ENCODE results near the gene AKNAD1.
A peak's percentile ranks its signal among the peaks of the same experiment; 100 is the strongest.

The AKNAD1 gene

GRCh38 chr1:108878678-108879077 is 21.8 kb upstream of the AKNAD1 start:
- peak overlapping the region; percentile 34; the same call in 1 of the 2 replicates for H3K4me3 ChIP-seq (ENCODE audit: low read length)
- peaks cover 6% of the 10 kb centered on the region; the same call in 1 of the 2 replicates for H3F3A ChIP-seq (ENCODE audit: control insufficient read depth, insufficient read depth)
- H3K27me3 ChIP-seq (ENCODE audit: control insufficient read depth, low read length): no peaks in the 10 kb centered on the region
- no peak overlapping the region for H3K27ac ChIP-seq (ENCODE audit: low read depth, low read length)
- H3K4me1 ChIP-seq (ENCODE audit: control insufficient read depth, low read length): peaks cover 18% of the 10 kb centered on the region
- H3K9me2 ChIP-seq (replicated peaks; ENCODE audit: control insufficient read depth, low read length): no peaks in the 10 kb centered on the region
- H3K79me2 ChIP-seq (ENCODE audit: control insufficient read depth, low read length): peaks cover 60% of the 10 kb centered on the region
- no peak for TF ChIP-seq EZH2phosphoT487 (IDR thresholded peaks at IDR 0.05; ENCODE audit: borderline replicate concordance, low read length)
- TF ChIP-seq, protein P1, sequence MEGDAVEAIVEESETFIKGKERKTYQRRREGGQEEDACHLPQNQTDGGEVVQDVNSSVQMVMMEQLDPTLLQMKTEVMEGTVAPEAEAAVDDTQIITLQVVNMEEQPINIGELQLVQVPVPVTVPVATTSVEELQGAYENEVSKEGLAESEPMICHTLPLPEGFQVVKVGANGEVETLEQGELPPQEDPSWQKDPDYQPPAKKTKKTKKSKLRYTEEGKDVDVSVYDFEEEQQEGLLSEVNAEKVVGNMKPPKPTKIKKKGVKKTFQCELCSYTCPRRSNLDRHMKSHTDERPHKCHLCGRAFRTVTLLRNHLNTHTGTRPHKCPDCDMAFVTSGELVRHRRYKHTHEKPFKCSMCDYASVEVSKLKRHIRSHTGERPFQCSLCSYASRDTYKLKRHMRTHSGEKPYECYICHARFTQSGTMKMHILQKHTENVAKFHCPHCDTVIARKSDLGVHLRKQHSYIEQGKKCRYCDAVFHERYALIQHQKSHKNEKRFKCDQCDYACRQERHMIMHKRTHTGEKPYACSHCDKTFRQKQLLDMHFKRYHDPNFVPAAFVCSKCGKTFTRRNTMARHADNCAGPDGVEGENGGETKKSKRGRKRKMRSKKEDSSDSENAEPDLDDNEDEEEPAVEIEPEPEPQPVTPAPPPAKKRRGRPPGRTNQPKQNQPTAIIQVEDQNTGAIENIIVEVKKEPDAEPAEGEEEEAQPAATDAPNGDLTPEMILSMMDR (IDR thresholded peaks at IDR 0.05; ENCODE audit: low read depth, low read length, poor library complexity, severe bottlenecking): no peak
- no peaks in the 10 kb centered on the region for H4K20me1 ChIP-seq (ENCODE audit: control insufficient read depth, insufficient read depth, low read depth, low read length)
- peak overlapping the region; percentile 96 for H3K4me2 ChIP-seq (ENCODE audit: low read length)
- H3K9me3 ChIP-seq (ENCODE audit: control insufficient read depth, insufficient read depth, low read length): no peaks in the 10 kb centered on the region
- H3K36me3 ChIP-seq (ENCODE audit: control insufficient read depth, low read length): no peaks in the 10 kb centered on the region

DNA sequence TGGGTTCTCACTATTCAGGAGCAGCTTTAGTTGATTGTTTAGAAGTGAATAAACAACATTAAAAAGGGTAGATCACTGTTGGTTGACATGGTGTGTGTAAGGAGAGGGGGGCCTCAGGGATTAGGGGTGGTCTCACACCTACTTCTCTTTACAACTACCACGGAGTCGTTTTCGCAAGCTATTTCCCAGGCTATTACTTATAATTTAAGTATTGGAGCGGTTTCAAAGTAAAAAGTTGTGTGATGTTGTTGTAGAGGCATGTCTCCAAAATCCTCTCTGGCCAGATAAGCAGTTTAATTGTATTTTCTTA is 21.2 kb upstream of the AKNAD1 start:
- no peaks in the 10 kb centered on the region for H3K27me3 ChIP-seq (ENCODE audit: control insufficient read depth, low read length)
- peak overlapping the region; percentile 96 for H3K4me2 ChIP-seq (ENCODE audit: low read length)
- no peaks in the 10 kb centered on the region for H3K36me3 ChIP-seq (ENCODE audit: control insufficient read depth, low read length)
- no peaks in the 10 kb centered on the region for H4K20me1 ChIP-seq (ENCODE audit: control insufficient read depth, insufficient read depth, low read depth, low read length)
- TF ChIP-seq, protein P1 (IDR thresholded peaks at IDR 0.05; ENCODE audit: low read depth, low read length, poor library complexity, severe bottlenecking): no peak
- H3K9me3 ChIP-seq (ENCODE audit: control insufficient read depth, insufficient read depth, low read length): no peaks in the 10 kb centered on the region
- peaks cover 6% of the 10 kb centered on the region; the same call in 1 of the 2 replicates for H3F3A ChIP-seq (ENCODE audit: control insufficient read depth, insufficient read depth)
- peak overlapping the region; percentile 85 for H3K4me3 ChIP-seq (ENCODE audit: low read length)
- H3K9me2 ChIP-seq (replicated peaks; ENCODE audit: control insufficient read depth, low read length): no peaks in the 10 kb centered on the region
- peaks cover 18% of the 10 kb centered on the region for H3K4me1 ChIP-seq (ENCODE audit: control insufficient read depth, low read length)
- H3K79me2 ChIP-seq (ENCODE audit: control insufficient read depth, low read length): peaks cover 59% of the 10 kb centered on the region
- H3K27ac ChIP-seq (ENCODE audit: low read depth, low read length): no peak overlapping the region

DNA sequence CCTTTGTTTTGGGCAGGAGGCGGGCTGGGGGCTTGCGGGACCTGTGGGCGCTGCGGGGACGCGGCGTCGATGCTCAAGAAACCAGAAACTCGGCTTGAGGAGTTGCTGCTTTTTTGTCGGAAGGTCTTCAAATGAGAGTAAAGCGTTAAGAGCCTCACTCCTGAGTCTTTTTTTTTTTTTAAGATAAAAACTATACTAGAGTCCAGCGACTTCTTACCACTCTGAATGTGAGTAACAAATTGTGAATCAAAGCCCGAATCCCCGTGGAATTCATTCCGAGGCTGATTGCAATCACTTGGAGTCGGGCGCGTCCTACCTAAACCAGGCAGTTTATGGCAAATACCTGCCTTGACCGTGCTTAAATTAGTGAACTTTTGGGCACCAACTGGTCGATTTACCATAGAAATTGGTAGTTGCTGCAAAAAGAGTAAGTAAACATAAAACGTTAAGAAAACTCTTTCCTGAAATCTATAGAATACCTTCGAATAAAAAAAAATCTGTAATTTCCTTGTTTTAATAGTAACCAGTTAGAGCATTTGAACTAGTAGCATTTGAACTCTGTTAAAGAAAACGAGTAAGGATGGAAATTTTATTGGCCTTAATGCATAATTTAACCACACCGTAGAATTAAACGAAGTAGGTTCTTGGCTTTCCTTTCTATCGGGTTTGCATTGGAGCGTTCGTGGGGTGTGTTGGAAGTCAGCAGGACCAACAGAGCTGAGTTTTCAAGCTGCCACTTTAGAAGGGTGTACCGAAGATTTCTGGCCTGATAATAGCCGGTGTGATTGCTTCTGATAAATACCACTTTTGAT is 20.7 kb upstream of the AKNAD1 start:
- H3K36me3 ChIP-seq (ENCODE audit: control insufficient read depth, low read length): no peaks in the 10 kb centered on the region
- H3K4me2 ChIP-seq (ENCODE audit: low read length): peak overlapping the region; percentile 96
- no peak for TF ChIP-seq EZH2phosphoT487 (IDR thresholded peaks at IDR 0.05; ENCODE audit: borderline replicate concordance, low read length)
- TF ChIP-seq, protein P1 (IDR thresholded peaks at IDR 0.05; ENCODE audit: low read depth, low read length, poor library complexity, severe bottlenecking): no peak
- H3K4me1 ChIP-seq (ENCODE audit: control insufficient read depth, low read length): peaks cover 18% of the 10 kb centered on the region
- peak overlapping the region; percentile 9; the same call in 1 of the 2 replicates for H3K27ac ChIP-seq (ENCODE audit: low read depth, low read length)
- no peaks in the 10 kb centered on the region for H3K9me3 ChIP-seq (ENCODE audit: control insufficient read depth, insufficient read depth, low read length)
- no peaks in the 10 kb centered on the region for H3K27me3 ChIP-seq (ENCODE audit: control insufficient read depth, low read length)
- peak overlapping the region; percentile 85 for H3K4me3 ChIP-seq (ENCODE audit: low read length)
- H3F3A ChIP-seq (ENCODE audit: control insufficient read depth, insufficient read depth): peaks cover 6% of the 10 kb centered on the region; the same call in 1 of the 2 replicates
- no peaks in the 10 kb centered on the region for H4K20me1 ChIP-seq (ENCODE audit: control insufficient read depth, insufficient read depth, low read depth, low read length)
- H3K9me2 ChIP-seq (replicated peaks; ENCODE audit: control insufficient read depth, low read length): no peaks in the 10 kb centered on the region
- H3K79me2 ChIP-seq (ENCODE audit: control insufficient read depth, low read length): peaks cover 54% of the 10 kb centered on the region

Measured in DOHH2 (cell line).